D721Med (cell line): Measurements from ENCODE around the gene TMEM92.

Experiments
- DNase-seq: peaks from one replicate; pipeline ENCODE4 v3.0.0; 2011; ENCODE audit warnings: low spot score; ENCODE audit not compliant: insufficient read length
- FAIRE-seq: peaks from 2 replicates; lab custom pipeline; 2011; peaks lifted over from hg19 to GRCh38; lab: Jason Lieb, UNC
- CTCF ChIP-seq: IDR thresholded peaks from 2 replicates; pipeline ENCODE4 v1.5.1; 2012; ENCODE audit warnings: mild to moderate bottlenecking, control low read depth; ENCODE audit not compliant: insufficient read depth; ENCODE audit errors: missing control alignments

TMEM92 gene

DNA sequence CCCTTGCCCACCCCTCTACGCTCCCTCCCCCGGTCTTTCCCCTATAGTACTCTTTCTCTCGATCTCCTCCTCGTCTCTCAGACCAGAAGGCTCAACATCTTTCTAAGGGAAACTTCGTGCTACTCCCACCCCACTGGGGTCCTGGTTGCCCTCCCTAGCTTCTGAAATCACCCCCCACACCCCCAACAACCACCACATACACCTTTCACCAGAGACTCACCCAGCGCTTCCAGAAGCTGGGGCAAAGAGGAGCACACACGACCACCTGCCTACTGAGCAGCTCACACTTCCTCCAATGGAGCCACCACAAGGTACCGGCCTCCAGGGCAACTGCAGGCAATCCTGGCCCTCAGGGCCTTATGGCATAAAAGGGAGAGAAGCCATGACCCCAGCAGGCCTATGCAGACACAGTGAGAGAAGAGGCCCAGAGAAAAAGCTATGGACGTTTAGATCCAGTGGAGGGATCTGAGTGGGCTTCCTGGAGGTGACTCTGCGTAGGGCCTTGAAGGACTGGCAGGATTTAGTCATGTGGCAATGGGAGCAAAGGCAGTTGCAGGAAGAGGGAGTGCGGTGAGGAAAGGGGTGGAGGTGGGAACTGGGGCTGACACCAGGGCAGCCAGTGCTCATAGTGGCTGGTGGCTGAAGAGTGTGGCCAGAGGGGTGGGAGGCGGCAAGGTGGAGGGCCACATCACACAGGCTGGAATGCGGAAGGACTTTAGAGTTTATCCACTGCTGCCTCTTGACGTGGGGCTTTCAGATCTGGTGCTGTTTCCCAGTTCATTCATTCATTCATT is 12.1 kb upstream of the TMEM92 start:
- no peak for TF ChIP-seq CTCF
- FAIRE-seq (no peak), DNase-seq (no peak)

GRCh38 chr17:50263331-50264262 is 10.7 kb upstream of the TMEM92 start:
- FAIRE-seq (no peak), DNase-seq (peak; percentile 12)

GRCh38 chr17:50264263-50265113 is 9.8 kb upstream of the TMEM92 start:
- DNase-seq: peak; percentile 8
- FAIRE-seq: no peak

More at GRCh38 chr17:50263331-50264262, 10.7 kb upstream of the TMEM92 start:
- no peak for TF ChIP-seq CTCF

DNA sequence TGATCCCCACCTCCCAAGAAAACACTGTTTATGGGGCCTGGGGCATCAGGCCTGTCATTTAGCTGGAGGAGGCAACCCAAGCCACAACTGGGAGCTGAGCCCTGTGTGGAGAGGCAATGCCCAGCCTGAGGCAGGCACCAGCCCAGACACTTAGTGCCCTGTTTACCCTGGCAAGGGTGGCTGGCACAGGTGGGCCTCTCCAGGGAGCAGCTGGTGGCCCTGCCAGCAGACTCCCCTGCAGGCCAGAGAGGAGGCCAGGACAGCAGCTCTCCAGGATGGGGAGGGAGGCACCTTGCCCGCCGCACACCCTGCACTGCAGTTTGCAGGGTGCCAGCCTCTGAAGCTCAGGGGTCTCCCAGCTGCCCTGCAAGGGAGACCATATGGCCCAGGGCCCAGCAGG is 9.1 kb upstream of the TMEM92 start:
- no peak for TF ChIP-seq CTCF
- DNase-seq (no peak), FAIRE-seq (no peak)

More at GRCh38 chr17:50264263-50265113, 9.8 kb upstream of the TMEM92 start:
- TF ChIP-seq CTCF: no peak

- no peak for DNase-seq
- TF ChIP-seq CTCF: no peak
- no peak for FAIRE-seq
Measured at GRCh38 chr17:50265690-50266315, 8.5 kb upstream of the TMEM92 start.

DNA sequence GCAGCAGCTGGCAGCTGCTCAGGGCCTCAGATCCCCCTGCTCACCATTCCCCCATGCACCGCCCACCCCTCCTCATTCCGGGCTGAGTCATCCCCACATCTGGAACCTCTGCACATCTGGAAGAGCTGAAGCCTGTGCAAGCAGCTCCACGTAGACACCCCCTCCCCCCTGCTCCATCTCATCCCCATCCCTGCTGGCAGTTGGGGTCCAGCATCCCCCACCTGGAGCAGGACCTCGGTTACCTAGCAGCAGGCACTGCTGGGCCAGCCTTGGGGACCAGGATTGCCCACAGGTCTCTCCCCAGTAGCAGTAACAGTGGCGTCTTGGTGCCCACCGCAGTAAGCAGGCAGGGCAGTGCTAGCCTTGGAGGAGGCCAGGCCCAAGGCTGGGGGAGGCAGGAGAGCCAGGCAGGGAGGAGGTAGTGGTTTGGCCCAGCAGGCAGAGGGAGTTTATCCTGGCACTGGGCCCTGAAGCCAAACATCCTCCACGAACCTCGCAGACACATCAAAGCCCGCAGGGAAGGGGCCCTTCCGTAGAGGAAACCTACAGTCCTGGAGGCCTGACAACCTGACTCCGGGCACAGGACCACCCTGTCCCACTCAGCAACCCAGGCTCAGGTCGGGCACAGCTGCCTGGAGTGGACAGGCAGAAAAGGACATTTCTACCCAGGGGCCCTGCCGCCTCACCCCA is 7.7 kb upstream of the TMEM92 start:
- no peak for TF ChIP-seq CTCF
- no peak for DNase-seq
- no peak for FAIRE-seq
